Superior temporal gyrus (tissue), 1 donor: ENCODE data around the gene NT5C3B.
"Not testable (repeated sequence)": the region's sequence is repeated elsewhere in the genome, so short reads cannot be mapped to it uniquely, and the experiment has no call there.

Source experiments
- DNase-seq: peaks from one replicate; pipeline ENCODE4 v3.0.0-alpha.2; 2016; ENCODE audit errors: extremely low spot score

Gene NT5C3B

DNA sequence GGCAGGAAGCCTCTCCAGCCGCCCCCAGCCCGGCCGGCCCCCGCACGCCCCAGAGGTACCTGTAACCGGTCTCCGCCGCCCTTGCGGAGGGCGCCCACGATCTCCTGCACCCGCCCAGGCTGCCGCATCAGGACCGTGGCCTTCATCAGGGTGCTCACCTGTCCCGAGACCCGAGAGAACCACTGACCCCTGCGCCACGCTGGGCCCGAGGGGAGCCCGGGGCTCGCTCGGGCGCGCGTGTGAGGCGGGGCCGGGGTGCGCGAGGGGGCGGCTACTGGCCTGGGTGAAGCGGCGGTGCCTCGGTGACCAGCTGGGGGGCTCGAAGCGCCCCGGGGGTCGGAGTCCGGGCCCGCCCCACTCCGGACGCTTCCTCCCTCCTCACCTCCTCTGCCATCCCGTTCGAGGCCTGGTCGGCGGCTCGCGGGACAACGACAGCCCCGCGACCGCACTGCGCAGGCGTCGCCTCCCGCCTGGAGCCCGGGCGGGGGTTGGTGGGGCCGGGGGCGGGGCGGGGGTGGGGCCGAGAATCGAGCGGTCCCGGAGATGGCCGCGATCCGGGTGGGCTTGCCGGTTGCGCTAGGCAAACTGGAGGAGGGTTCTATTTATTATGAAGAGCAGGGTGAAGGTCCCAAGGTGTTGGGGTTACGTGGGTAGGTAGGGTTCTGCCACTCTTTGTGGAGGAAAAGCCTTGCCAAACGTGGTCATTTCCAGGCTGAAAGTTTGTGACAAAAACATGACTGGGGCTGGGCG, at the start of gene NT5C3B:
TSS of gene NT5C3B (minus strand) at position 433 of the 750 bp plus-strand sequence. CDS start at position 394, 39 bp downstream.
- peak; percentile 51 for DNase-seq

DNA sequence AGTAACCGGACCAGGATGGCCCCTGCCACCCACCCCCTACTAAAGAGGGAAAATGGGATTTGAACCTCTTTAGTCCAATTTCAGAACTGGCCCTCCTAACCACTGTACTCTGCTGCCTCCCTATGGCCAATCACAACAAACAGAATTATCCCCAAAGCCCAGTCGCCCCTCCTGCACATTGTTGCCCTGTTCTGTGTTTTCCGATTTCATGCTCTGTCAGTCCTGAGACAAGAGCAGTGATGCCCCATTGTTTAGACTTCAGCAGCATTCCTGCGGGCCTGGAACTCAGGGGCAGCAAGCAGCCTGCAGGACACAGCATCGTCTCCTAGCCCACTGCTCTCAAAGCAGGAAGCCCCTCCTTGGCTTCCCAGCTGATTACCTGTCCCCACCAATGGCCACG, 49.7 kb upstream of the NT5C3B start:
- peak; percentile 37 for DNase-seq

DNA sequence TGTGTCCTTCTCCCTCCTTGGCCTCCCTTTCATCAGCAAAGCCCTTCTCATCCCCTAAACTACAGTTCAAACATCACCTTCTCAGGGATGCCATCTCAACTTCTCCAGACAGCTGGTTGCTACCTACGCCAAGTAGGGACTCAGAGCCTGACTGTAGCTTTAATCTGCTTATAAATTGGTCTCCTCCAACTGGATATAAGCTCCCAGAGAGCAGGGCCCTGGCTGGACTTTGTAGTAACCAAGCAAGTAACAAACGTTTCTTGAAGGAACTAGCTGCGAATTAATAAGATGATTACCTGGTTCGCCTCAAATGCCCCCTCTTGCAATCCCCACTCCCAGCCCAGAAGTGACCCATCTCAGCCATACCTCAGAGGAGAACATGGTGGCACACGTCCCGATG, 46.7 kb upstream of the NT5C3B start:
- no peak for DNase-seq

GRCh38 chr17:41880130-41880529, 44.1 kb upstream of the NT5C3B start:
- DNase-seq, result no peak

DNA sequence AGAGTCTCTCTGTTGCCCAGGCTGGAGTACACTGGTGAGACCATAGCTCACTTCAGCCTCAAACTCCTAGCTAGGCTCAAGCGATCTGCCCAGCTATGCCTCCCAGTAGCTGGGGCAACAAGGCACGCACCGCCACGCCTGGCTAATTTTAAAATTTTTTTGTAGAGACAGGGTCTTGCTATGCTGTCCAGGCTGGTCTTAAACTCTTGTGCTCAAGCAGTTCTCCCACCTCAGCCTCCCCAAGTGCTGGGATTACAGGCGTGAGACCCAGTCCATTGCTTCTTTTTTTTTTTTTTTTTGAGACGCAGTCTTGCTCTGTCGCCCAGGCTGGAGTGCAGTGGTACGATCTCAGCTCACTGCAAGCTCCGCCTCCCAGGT, 38.2 kb upstream of the NT5C3B start:
- DNase-seq, result not testable (repeated sequence)

DNA sequence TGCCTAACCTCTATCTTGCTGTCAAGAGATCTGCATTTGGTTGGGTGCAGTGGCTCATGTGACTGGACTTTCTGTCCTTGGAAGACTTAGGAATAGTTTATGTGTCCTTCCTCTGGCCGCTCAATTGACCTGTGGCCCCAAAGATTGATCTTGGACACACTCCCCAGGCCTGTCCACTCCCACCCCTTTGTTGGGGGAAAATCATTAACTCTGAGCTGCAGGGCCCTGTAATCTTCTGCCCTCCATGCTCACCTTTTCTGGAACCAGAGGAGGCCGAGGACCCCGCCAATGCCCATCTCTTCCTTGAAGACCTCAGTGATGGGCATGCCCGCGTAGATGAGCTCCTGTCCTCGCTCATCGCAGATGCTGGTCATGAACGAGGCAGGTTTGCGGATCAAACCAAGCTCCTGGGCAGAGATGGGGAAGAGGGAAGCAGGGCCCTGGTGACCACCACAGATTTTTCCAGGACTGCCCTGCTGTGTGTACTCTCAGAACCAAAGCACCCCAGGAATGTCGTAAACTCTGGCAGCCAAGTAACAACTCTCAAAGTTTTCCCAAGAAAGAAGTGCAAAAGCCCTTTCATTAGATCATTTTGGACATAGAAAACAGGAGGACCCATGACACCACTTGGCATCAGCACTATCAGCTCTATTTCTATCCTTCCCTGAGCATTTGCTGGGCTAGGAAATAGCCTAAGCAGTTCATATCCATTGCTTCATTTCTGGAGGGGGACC, 37.7 kb upstream of the NT5C3B start:
- no peak for DNase-seq

DNA sequence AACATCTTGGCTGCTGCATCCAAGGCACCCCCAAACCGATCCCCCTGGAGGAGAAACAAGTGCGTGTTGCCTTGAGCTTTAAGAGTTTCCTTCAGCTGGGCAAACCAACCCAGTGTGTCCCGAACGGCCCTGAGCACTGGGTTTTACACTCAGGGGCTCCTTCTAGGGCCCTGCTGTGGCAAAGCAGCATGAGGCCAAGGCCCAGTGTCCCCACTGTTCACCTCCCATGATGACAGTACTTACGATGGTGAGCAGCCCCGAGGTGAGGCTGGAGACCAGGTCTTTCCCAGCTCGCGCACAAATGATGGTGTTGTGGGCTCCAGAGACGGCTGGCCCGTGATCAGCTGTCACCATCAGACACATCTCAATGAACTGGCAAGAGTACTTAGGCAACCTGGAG, 35.8 kb upstream of the NT5C3B start:
- DNase-seq, result no peak

DNA sequence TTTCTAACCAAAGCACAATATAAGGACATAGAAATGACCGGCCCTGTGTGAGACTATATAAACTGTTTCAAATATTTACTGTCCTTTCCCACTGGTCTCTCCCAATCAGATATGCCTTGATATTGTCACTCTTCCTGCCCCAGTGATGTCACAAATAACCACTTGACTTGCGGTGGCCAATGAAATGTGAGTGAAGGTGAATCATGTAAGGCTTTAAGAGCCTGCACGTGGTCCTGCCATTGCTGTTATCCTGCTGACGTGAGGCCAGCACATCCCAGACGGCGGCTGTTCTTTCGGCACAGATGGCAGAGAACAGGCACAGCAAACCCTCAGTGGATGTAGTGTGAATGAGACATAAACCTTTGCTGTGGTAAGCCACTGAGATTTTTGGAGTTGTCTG, 34.6 kb upstream of the NT5C3B start:
- DNase-seq, result no peak

DNA sequence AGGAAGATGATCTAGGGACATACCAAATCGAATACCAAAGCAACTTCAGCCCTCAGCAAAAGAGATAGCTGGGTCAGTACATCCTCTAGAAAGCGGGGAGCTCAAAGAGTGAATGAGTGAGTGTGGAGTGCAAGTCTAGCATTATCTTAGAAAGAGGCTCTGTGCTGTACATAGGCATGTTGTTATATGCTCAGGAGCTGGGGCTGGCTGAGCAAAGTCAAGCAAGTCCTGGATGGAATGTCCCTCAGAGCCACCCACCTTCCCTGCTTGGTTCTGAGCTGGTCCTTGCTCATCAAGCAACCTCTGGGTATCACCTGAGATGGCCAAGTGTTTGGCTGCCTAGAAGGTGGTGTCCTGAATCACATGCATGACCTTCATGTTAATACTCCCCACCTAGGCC, 34.1 kb upstream of the NT5C3B start:
- DNase-seq, result no peak

DNA sequence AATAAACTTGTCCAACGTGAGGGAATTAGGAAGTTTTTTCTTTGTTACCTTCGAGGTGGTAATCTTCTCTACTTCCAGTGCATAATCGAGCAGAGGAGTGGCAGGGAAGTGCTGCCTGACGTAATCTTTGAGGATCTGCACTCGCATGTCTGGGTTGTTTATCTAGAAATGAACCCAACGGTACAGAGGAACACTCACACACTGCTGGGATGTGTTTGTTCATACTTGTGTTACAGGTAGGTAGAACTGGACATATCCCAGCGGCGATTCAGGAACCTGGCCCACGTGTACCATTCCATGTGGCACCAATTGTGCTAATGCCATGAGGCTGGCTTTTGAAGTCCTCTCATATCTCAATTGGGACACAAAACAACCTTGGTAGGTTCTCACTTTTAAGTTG, 33.4 kb upstream of the NT5C3B start:
- DNase-seq, result no peak

- no peak for DNase-seq
Measured at GRCh38 chr17:41868568-41868967, 32.5 kb upstream of the NT5C3B start.

GRCh38 chr17:41865596-41865893, 29.5 kb upstream of the NT5C3B start:
- no peak for DNase-seq

- peak; percentile 92 for DNase-seq
Measured at GRCh38 chr17:41864836-41865595, 29.0 kb upstream of the NT5C3B start, which contains the start of gene KLHL11. Gene KLHL11 (minus strand): TSS chr17:41865423. CDS start chr17:41865370, 53 bp downstream.

DNA sequence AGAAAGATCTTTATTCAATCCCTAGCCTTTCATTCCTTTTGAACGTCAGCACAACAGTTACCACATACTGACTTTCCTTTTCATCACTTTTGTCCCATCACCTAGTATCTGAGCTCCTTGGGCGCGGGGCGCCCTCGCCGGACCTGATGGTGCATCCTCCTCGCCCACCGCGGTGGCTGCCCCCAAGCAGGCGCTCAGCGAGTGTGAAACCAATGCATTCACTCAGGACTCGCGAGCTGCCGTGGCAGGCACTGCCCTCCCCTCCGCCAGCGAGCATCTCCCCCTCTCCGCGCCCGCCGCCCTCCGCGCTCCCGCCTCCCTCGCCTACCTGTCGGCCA, 28.4 kb upstream of the NT5C3B start:
- DNase-seq, result no peak

DNA sequence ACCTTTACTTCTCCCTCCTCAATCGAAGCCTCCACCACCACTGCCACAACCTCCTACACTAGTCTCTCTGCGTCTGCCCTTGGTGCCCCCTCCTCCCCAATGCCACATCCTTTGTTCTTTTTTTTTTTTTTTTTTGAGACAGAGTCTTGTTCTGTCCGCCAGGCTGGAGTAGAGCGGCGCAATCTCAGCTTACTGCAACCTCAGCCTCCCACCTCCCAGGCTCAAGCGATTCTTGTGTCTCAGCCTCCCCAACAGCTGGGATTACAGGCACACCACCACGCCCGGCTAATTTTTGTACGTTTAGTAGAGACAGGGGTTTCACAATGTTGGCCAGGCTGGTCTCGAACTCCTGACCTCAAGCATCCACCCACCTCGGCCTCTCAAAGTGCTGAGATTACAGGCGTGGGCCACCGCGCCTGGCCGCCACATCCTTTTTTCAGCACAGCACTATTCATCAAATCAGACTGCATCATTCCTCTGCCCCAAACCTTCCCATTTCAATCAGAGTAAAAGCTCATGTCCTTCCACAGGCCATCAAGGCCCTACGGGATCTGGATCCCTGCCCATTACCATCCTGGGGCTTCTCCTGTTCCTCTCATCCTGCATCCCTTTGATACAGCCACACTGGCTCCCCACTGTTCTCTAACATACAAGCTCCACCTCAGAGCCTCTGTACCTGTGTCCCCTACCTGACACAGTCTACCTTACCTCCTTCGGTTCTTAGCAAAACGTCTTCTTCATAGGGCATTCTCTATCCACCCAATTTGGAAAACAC, 27.2 kb upstream of the NT5C3B start:
- DNase-seq, result peak; percentile 31

- no peak for DNase-seq
Measured at GRCh38 chr17:41860254-41860931, 24.4 kb upstream of the NT5C3B start.

- DNase-seq, result not testable (repeated sequence)
Measured at GRCh38 chr17:41851382-41851781, 15.3 kb upstream of the NT5C3B start.

GRCh38 chr17:41849251-41849990, 13.4 kb upstream of the NT5C3B start:
- DNase-seq, result no peak

GRCh38 chr17:41848788-41849187, 12.8 kb upstream of the NT5C3B start:
- DNase-seq, result no peak

- no peak for DNase-seq
Measured at GRCh38 chr17:41844971-41845370, 8.9 kb upstream of the NT5C3B start.

GRCh38 chr17:41840781-41841180, 4.7 kb upstream of the NT5C3B start:
- not testable (repeated sequence) for DNase-seq
